SK-N-SH treated with all-trans-retinoic acid at 6 μM for 48 hours (cell line): Measurements from ENCODE around the gene DNAAF2.

Experiments
- GLIS3 ChIP-seq: fragments of 250-450 bp; sonication (Bioruptor Pico); IDR thresholded peaks from 2 replicates; pipeline ENCODE4 v1.5.0; 2020; ENCODE audit warnings: mild to moderate bottlenecking, moderate library complexity
- ZFP3 ChIP-seq: fragments of 250-450 bp; sonication (Bioruptor Pico); IDR thresholded peaks from 2 replicates; pipeline ENCODE4 v1.5.0; 2020; ENCODE audit warnings: mild to moderate bottlenecking, moderate library complexity
- ZNF8 ChIP-seq: fragments of 450-650 bp; formaldehyde crosslinking; IDR thresholded peaks from 2 replicates; pipeline ENCODE4 v1.5.0; 2020; ENCODE audit warnings: mild to moderate bottlenecking, moderate library complexity
- TF ChIP-seq, protein P1 (sequence below): fragments of 250-450 bp; sonication (Bioruptor Pico); IDR thresholded peaks from 2 replicates; pipeline ENCODE4 v1.5.1; 2020; ENCODE audit warnings: low read depth, mild to moderate bottlenecking, moderate library complexity

DNA sequence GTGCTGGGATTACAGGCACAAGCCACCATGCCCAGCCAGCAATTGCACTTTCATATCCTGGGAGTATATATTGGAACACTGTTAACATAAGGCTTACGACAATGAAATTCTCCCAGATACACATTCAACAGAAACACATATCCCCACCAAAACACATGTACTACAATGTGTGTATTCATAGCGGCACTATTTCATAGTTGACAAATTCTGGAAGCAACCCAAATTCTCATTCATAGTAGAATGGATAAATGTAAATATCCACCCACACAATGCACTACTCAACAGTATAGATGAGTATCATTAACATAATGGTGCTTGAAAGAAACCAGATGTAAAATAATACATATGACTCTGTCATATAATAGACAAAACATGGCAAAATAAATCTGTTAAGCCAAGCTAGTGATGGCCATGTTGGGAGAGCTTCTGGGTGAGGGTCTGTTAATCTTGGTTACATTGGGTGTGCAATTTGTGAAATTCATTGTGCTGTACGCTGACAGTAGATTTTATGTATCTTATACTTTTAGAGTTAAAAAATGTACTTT, 2.6 kb upstream of the DNAAF2 start:
- TF ChIP-seq GLIS3 (CRISPR knock-in tag) (no peak), ZNF8 (CRISPR knock-in tag) (no peak), ZFP3 (CRISPR knock-in tag) (no peak)
- TF ChIP-seq, protein P1, sequence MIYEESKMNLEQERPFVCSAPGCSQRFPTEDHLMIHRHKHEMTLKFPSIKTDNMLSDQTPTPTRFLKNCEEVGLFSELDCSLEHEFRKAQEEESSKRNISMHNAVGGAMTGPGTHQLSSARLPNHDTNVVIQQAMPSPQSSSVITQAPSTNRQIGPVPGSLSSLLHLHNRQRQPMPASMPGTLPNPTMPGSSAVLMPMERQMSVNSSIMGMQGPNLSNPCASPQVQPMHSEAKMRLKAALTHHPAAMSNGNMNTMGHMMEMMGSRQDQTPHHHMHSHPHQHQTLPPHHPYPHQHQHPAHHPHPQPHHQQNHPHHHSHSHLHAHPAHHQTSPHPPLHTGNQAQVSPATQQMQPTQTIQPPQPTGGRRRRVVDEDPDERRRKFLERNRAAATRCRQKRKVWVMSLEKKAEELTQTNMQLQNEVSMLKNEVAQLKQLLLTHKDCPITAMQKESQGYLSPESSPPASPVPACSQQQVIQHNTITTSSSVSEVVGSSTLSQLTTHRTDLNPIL (CRISPR knock-in tag): no peak
